NCI-H1105 treated with DMSO at 0.1 percent for 48 hours (cell line): Measurements from ENCODE around the gene ZEB2.

Experiments
- DNase-seq: peaks from one replicate; lab custom pipeline; 2025; lab: John Stamatoyannopoulos, UW

ZEB2 gene

GRCh38 chr2:144512891-144513351 lies 7.0 kb downstream of the ZEB2 start:
- no peak for DNase-seq

GRCh38 chr2:144512470-144512869 lies 7.4 kb downstream of the ZEB2 start:
- DNase-seq, result no peak

- no peak for DNase-seq
These were observed 8.0 kb downstream of the ZEB2 start for GRCh38 chr2:144511937-144512336.

GRCh38 chr2:144511226-144511810 lies 8.6 kb downstream of the ZEB2 start:
- DNase-seq, result no peak

GRCh38 chr2:144510294-144510991 lies 9.5 kb downstream of the ZEB2 start:
- no peak for DNase-seq

- no peak for DNase-seq
These were observed 10.1 kb downstream of the ZEB2 start for GRCh38 chr2:144509879-144510221.

GRCh38 chr2:144509001-144509878 lies 10.7 kb downstream of the ZEB2 start:
- DNase-seq, result no peak

- DNase-seq, result no peak
These were observed 11.6 kb downstream of the ZEB2 start for GRCh38 chr2:144508172-144508851.

GRCh38 chr2:144507441-144508171 lies 12.3 kb downstream of the ZEB2 start:
- no peak for DNase-seq

- no peak for DNase-seq
These were observed 14.6 kb downstream of the ZEB2 start for GRCh38 chr2:144505245-144505831.

GRCh38 chr2:144504218-144504641 lies 15.7 kb downstream of the ZEB2 start:
- no peak for DNase-seq

- DNase-seq, result no peak
These were observed 16.7 kb downstream of the ZEB2 start for GRCh38 chr2:144503242-144503641.

GRCh38 chr2:144502369-144502768 lies 17.6 kb downstream of the ZEB2 start:
- no peak for DNase-seq

- DNase-seq, result no peak
These were observed 18.3 kb downstream of the ZEB2 start for GRCh38 chr2:144501627-144502026.

- DNase-seq, result no peak
These were observed 18.8 kb downstream of the ZEB2 start for GRCh38 chr2:144501118-144501517.

GRCh38 chr2:144500563-144500962 lies 19.4 kb downstream of the ZEB2 start:
- DNase-seq, result no peak

GRCh38 chr2:144498277-144498676 lies 21.6 kb downstream of the ZEB2 start:
- DNase-seq, result no peak

GRCh38 chr2:144496977-144497598 lies 22.8 kb downstream of the ZEB2 start:
- no peak for DNase-seq

GRCh38 chr2:144496092-144496976 lies 23.6 kb downstream of the ZEB2 start:
- DNase-seq, result peak; percentile 10
